Mesendoderm (in vitro differentiated cells): ENCODE measurements around the gene GPR17.

Experiments
- DNase-seq: peaks from one replicate; pipeline ENCODE4 v3.0.0; 2013
- H2AK5ac ChIP-seq: 2 replicates; pipeline ENCODE4 v1.6.1; 2013; ENCODE audit warnings: low read length, inconsistent platforms
- H2BK120ac ChIP-seq: 2 replicates; pipeline ENCODE4 v1.6.1; 2013; ENCODE audit warnings: low read depth, mild to moderate bottlenecking, low read length, moderate library complexity, mixed read lengths
- H2BK15ac ChIP-seq: replicated peaks from 2 replicates; pipeline ENCODE4 v1.6.1; 2013; ENCODE audit warnings: low read depth, mild to moderate bottlenecking, moderate library complexity
- H2BK5ac ChIP-seq: 2 replicates; pipeline ENCODE4 v1.6.1; 2013; ENCODE audit warnings: low read length, inconsistent platforms
- H3K18ac ChIP-seq: 2 replicates; pipeline ENCODE4 v1.6.1; 2013; ENCODE audit warnings: mild to moderate bottlenecking, low read length, mixed read lengths
- H3K23ac ChIP-seq: one replicate; pipeline ENCODE4 v1.6.1; 2013; ENCODE audit warnings: low read length
- H3K27ac ChIP-seq: 2 replicates; pipeline ENCODE4 v1.5.1; 2013; ENCODE audit warnings: low read depth, mild to moderate bottlenecking, inconsistent platforms, low read length, moderate library complexity
- H3K27me3 ChIP-seq: 2 replicates; pipeline ENCODE4 v1.6.1; 2013; ENCODE audit warnings: low read length, control low read depth, mild to moderate bottlenecking, inconsistent platforms; ENCODE audit not compliant: insufficient read depth, poor library complexity
- H3K36me3 ChIP-seq: 2 replicates; pipeline ENCODE4 v1.6.1; 2013; ENCODE audit warnings: low read length, inconsistent platforms; ENCODE audit not compliant: control insufficient read depth, insufficient read depth
- H3K4ac ChIP-seq: one replicate; pipeline ENCODE4 v1.6.1; 2013; ENCODE audit warnings: low read depth, mild to moderate bottlenecking, low read length, moderate library complexity
- H3K4me1 ChIP-seq: 2 replicates; pipeline ENCODE4 v1.6.1; 2013; ENCODE audit warnings: low read depth, low read length, inconsistent platforms; ENCODE audit not compliant: control insufficient read depth
- H3K4me2 ChIP-seq: 2 replicates; pipeline ENCODE4 v1.6.1; 2013; ENCODE audit warnings: low read length
- H3K4me3 ChIP-seq: 2 replicates; pipeline ENCODE4 v1.5.1; 2013; ENCODE audit warnings: mild to moderate bottlenecking, low read length
- H3K56ac ChIP-seq: one replicate; pipeline ENCODE4 v1.6.1; 2013; ENCODE audit warnings: low read length
- H3K79me1 ChIP-seq: 2 replicates; pipeline ENCODE4 v1.6.1; 2013; ENCODE audit warnings: low read length, inconsistent platforms
- H3K79me2 ChIP-seq: 2 replicates; pipeline ENCODE4 v1.6.1; 2013; ENCODE audit warnings: mild to moderate bottlenecking, low read length; ENCODE audit not compliant: control insufficient read depth, insufficient read depth
- H3K9ac ChIP-seq: 2 replicates; pipeline ENCODE4 v1.6.1; 2013; ENCODE audit warnings: low read length, inconsistent platforms
- H4K5ac ChIP-seq: one replicate; pipeline ENCODE4 v1.6.1; 2013; ENCODE audit warnings: low read length
- H4K8ac ChIP-seq: one replicate; pipeline ENCODE4 v1.6.1; 2013; ENCODE audit warnings: low read depth, mild to moderate bottlenecking, control low read depth, low read length, moderate library complexity
- WGBS: extraction: QIAGEN DNeasy Blood & Tissue Kit; methylation state at CpG from one replicate; pipeline ENCODE4 v1.1.7; 2013; ENCODE audit warnings: low lambda C conversion rate, missing lambda C conversion rate; ENCODE audit not compliant: insufficient coverage; ENCODE audit errors: extremely low coverage; 5-methylcytosine and 5-hydroxymethylcytosine counted together

Gene GPR17

DNA sequence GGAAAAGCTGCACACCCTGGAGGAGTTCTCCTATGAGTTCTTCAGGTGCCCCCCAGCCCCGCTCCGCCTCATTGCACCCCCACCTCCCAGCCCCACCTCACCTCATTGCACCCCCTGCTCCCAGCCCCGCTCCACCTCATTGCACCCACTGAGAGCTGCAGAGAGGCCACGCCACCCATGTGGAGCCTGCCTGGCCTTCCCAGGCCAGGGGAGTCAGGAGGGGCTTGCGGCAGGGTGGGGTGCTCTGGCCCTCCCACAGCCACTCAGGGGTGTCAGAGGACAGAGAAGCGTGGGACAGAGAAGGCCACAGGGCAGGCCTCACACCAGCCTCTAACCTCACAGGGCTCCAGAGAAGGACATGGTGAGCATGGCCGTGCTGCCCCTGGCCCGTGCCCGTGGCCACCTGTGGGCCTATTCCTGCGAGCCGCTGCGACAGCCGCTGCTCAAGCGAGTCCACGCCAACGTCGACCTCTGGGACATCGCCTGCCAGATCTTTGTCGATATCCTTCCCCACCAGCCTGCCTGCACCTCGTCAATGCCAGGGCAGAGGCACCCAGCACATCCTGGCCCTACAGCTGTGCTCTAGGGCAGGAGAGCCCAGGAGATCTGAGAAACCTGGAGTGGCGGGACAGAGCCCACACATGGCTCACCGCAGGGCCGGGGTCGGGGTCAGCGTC lies 15.0 kb upstream of the GPR17 start:
- Histone ChIP-seq H3K79me1 (no peaks in the 10 kb centered on the region), H3K4ac (no peak overlapping the region), H3K56ac (no peak overlapping the region), H3K18ac (no peak overlapping the region), H3K9ac (no peak overlapping the region), H2AK5ac (no peak overlapping the region), H3K4me1 (no peaks in the 10 kb centered on the region), H4K8ac (no peak overlapping the region), H2BK120ac (no peak overlapping the region), H3K4me3 (no peak overlapping the region), H3K23ac (no peak overlapping the region), H2BK5ac (no peak overlapping the region), H3K27ac (no peak overlapping the region), H3K79me2 (no peaks in the 10 kb centered on the region), H2BK15ac (no peak overlapping the region), H3K27me3 (no peaks in the 10 kb centered on the region), H3K4me2 (no peak overlapping the region), H3K36me3 (no peaks in the 10 kb centered on the region), H4K5ac (no peak overlapping the region)
- no peak for DNase-seq
- WGBS: no CpG with 5 or more reads among the region's 25 CpGs

DNA sequence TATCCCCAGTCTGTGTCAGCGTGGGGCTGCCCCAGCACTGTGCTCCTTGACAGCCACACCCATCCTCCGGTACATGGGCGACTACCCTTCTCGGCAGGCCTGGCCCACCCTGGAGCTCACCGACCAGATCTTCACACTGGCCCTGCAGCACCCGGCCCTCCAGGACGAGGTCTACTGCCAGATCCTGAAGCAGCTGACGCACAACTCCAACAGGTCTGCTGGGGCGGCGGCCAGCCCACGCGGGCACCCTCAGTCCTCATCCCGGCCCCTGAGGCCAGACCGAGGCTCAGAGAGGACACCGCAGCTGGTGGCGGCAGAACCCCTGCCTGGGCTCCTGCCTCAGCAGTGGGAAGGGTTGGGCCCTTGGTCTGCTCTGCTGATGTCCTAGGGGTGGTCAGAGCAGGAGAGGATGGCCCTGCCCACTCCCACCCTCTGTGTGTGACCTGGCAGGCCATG lies 14.4 kb upstream of the GPR17 start:
- H3K18ac ChIP-seq: no peak overlapping the region
- H2AK5ac ChIP-seq: no peak overlapping the region
- no peak overlapping the region for H3K23ac ChIP-seq
- no peak overlapping the region for H2BK5ac ChIP-seq
- DNase-seq: no peak
- no peaks in the 10 kb centered on the region for H3K27me3 ChIP-seq
- no peaks in the 10 kb centered on the region for H3K79me1 ChIP-seq
- WGBS: no CpG with 5 or more reads among the region's 16 CpGs
- no peak overlapping the region for H3K4ac ChIP-seq
- no peaks in the 10 kb centered on the region for H3K79me2 ChIP-seq
- no peak overlapping the region for H3K4me2 ChIP-seq
- H4K8ac ChIP-seq: no peak overlapping the region
- no peak overlapping the region for H4K5ac ChIP-seq
- H3K36me3 ChIP-seq: no peaks in the 10 kb centered on the region
- H3K56ac ChIP-seq: no peak overlapping the region
- H3K9ac ChIP-seq: no peak overlapping the region
- H2BK120ac ChIP-seq: no peak overlapping the region
- no peak overlapping the region for H3K27ac ChIP-seq
- H3K4me1 ChIP-seq: no peaks in the 10 kb centered on the region
- H3K4me3 ChIP-seq: no peak overlapping the region
- H2BK15ac ChIP-seq: no peak overlapping the region

DNA sequence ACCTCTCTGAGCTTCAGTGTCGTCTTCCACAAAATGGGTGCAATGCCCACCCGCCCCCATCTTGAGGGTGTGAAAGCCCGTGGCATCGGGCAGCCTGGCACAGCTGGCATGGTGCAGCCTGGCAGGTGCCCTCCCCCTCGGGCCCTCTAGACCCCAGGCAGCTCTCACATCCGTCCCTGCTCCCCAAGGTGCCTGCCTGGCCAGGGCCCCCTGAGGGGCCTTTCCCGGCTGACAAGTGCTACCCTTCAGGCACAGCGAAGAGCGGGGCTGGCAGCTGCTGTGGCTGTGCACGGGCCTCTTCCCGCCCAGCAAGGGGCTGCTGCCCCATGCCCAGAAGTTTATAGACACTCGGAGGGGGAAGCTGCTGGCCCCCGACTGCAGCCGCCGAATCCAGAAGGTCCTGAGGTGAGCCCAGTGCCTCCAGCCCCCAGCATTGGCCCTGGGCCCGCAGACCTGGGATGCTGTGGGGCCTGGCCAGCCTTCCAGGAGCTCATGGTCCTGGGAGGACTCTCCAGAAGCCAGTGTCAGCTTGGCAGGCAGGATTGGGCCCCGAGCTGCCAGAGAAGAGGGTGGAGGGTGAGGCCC lies 13.9 kb upstream of the GPR17 start:
- H3K9ac ChIP-seq: no peak overlapping the region
- WGBS: no CpG with 5 or more reads among the region's 17 CpGs
- H3K56ac ChIP-seq: no peak overlapping the region
- H2BK120ac ChIP-seq: no peak overlapping the region
- H3K27me3 ChIP-seq: no peaks in the 10 kb centered on the region
- no peak overlapping the region for H2BK15ac ChIP-seq
- no peaks in the 10 kb centered on the region for H3K79me1 ChIP-seq
- no peak overlapping the region for H3K23ac ChIP-seq
- no peak overlapping the region for H2BK5ac ChIP-seq
- H2AK5ac ChIP-seq: no peak overlapping the region
- no peak overlapping the region for H3K18ac ChIP-seq
- no peak for DNase-seq
- peaks cover 2% of the 10 kb centered on the region for H3K4me1 ChIP-seq
- no peaks in the 10 kb centered on the region for H3K79me2 ChIP-seq
- no peak overlapping the region for H3K4me2 ChIP-seq
- no peaks in the 10 kb centered on the region for H3K36me3 ChIP-seq
- no peak overlapping the region for H4K8ac ChIP-seq
- H4K5ac ChIP-seq: no peak overlapping the region
- H3K4ac ChIP-seq: no peak overlapping the region
- no peak overlapping the region for H3K27ac ChIP-seq
- H3K4me3 ChIP-seq: no peak overlapping the region

DNA sequence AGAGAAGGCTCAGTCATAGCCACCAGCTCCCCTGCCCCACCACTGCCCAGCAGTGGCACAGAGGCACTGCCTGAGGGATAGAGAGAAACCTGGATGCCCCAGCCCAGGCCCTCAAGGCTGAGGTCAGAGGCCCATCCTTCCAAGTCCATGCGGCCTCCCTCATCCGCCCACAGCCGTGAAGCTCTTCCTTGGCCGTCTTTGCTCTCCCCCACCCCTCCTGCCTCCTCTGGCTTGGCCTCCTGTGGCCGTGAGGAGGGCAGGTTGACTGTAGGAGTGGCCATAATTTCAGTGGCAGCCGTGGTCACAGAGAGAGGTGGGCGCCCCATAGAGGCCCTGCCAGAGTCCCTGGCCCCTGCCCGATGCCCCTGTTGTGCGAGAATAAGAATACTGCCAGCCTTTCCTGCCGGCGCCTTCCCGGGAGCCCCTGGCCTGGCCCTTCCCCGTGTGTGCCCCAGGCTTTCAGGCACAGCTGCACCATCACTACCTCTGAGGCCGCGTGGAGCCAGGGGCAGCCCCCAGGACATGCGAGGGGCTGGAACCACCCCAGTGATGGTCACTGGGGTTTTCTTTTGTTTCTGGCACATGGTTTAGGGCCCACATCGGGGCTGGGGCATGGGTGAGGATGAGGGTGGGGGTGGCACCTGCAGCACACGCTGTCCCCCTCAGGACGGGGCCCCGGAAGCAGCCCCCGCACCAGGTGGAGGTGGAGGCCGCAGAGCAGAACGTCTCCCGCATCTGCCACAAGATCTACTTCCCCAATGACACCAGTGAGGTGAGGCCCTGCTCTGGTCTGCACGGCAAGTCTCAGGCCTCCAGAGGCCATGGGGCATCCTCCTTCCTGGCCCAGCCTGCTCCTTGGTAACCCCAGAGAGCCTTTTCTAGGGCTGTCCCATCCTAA lies 13.1 kb upstream of the GPR17 start:
- H3K4me3 ChIP-seq: no peak overlapping the region
- no peaks in the 10 kb centered on the region for H3K27me3 ChIP-seq
- no peak overlapping the region for H3K23ac ChIP-seq
- no peak overlapping the region for H3K18ac ChIP-seq
- no peaks in the 10 kb centered on the region for H3K79me2 ChIP-seq
- H3K4me2 ChIP-seq: no peak overlapping the region
- H3K4me1 ChIP-seq: peaks cover 5% of the 10 kb centered on the region
- no peak overlapping the region for H4K8ac ChIP-seq
- H2BK120ac ChIP-seq: no peak overlapping the region
- no peak overlapping the region for H3K9ac ChIP-seq
- no peak overlapping the region for H2BK15ac ChIP-seq
- H4K5ac ChIP-seq: no peak overlapping the region
- H3K27ac ChIP-seq: no peak overlapping the region
- H3K36me3 ChIP-seq: no peaks in the 10 kb centered on the region
- H3K56ac ChIP-seq: no peak overlapping the region
- no peak for DNase-seq
- no peaks in the 10 kb centered on the region for H3K79me1 ChIP-seq
- H2AK5ac ChIP-seq: no peak overlapping the region
- WGBS: no CpG with 5 or more reads among the region's 25 CpGs
- H2BK5ac ChIP-seq: no peak overlapping the region
- H3K4ac ChIP-seq: no peak overlapping the region

DNA sequence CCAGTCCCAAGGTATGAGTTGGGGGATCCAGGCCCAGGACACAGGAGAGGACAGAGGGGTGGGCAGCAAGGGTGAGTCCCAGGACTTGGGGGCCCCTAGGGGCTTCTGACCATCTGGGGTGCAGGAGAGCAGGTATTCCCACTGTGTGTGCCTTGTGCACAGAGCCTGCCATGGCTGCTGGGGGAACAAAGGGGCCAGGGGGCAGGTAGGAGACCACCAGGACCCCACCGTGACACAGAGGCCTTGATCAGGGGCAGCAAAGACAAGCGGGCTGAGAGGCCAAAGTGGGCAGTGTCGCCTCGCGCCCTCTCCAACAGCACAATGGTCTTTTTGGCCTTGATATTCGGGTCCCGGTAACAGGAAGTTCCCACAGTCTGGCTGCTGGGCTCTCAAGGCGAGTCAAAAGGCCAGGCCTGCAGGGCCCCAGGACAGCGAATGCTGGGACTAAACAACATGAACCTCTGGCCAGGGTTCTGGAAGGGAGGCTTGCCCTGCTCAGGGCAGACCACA lies 12.3 kb upstream of the GPR17 start:
- no peak overlapping the region for H2BK120ac ChIP-seq
- H3K23ac ChIP-seq: no peak overlapping the region
- WGBS: no CpG with 5 or more reads among the region's 9 CpGs
- H3K18ac ChIP-seq: no peak overlapping the region
- peaks cover 10% of the 10 kb centered on the region for H3K4me1 ChIP-seq
- H4K8ac ChIP-seq: no peak overlapping the region
- peak overlapping the region; percentile 10 for H3K56ac ChIP-seq
- DNase-seq: peak; percentile 19
- H3K79me1 ChIP-seq: no peaks in the 10 kb centered on the region
- H3K27me3 ChIP-seq: no peaks in the 10 kb centered on the region
- H3K4ac ChIP-seq: no peak overlapping the region
- no peak overlapping the region for H3K4me3 ChIP-seq
- H3K9ac ChIP-seq: no peak overlapping the region
- no peak overlapping the region for H3K4me2 ChIP-seq
- H2AK5ac ChIP-seq: no peak overlapping the region
- no peak overlapping the region for H2BK15ac ChIP-seq
- no peaks in the 10 kb centered on the region for H3K79me2 ChIP-seq
- no peak overlapping the region for H3K27ac ChIP-seq
- H3K36me3 ChIP-seq: no peaks in the 10 kb centered on the region
- no peak overlapping the region for H2BK5ac ChIP-seq
- no peak overlapping the region for H4K5ac ChIP-seq
